SKM-1 (cell line): ENCODE data around the gene ANKRD11.
"Not testable (repeated sequence)": the region's sequence is repeated elsewhere in the genome, so short reads cannot be mapped to it uniquely, and the experiment has no call there.

Experiments
- DNase-seq: peaks from one replicate; lab custom pipeline; 2025; ENCODE audit not compliant: unreplicated experiment; lab: John Stamatoyannopoulos, UW

Gene ANKRD11

GRCh38 chr16:89453501-89454321, 36.6 kb downstream of the ANKRD11 start:
- no peak for DNase-seq

- no peak for DNase-seq
Observed at GRCh38 chr16:89452925-89453324, 37.4 kb downstream of the ANKRD11 start.

- no peak for DNase-seq
Observed at GRCh38 chr16:89452241-89452640, 38.1 kb downstream of the ANKRD11 start.

GRCh38 chr16:89450537-89450936, 39.8 kb downstream of the ANKRD11 start:
- no peak for DNase-seq

GRCh38 chr16:89449726-89450335, 40.5 kb downstream of the ANKRD11 start:
- no peak for DNase-seq

GRCh38 chr16:89448656-89449055, 41.7 kb downstream of the ANKRD11 start:
- no peak for DNase-seq

GRCh38 chr16:89446975-89447293, 43.4 kb downstream of the ANKRD11 start:
- DNase-seq: no peak

GRCh38 chr16:89446136-89446974, 44.0 kb downstream of the ANKRD11 start:
- no peak for DNase-seq

GRCh38 chr16:89445166-89445565, 45.2 kb downstream of the ANKRD11 start:
- no peak for DNase-seq

GRCh38 chr16:89444728-89445127, 45.6 kb downstream of the ANKRD11 start:
- no peak for DNase-seq

GRCh38 chr16:89444151-89444723, 46.1 kb downstream of the ANKRD11 start:
- no peak for DNase-seq

GRCh38 chr16:89443727-89444084, 46.7 kb downstream of the ANKRD11 start:
- no peak for DNase-seq

GRCh38 chr16:89442990-89443726, 47.2 kb downstream of the ANKRD11 start:
- DNase-seq: no peak

GRCh38 chr16:89442588-89442987, 47.8 kb downstream of the ANKRD11 start:
- DNase-seq: no peak

GRCh38 chr16:89439659-89440058, 50.7 kb downstream of the ANKRD11 start:
- DNase-seq: no peak

- no peak for DNase-seq
Observed at GRCh38 chr16:89437991-89438390, 52.4 kb downstream of the ANKRD11 start.

- DNase-seq: no peak
Observed at GRCh38 chr16:89437251-89437987, 52.9 kb downstream of the ANKRD11 start.

GRCh38 chr16:89436366-89436765, 54.0 kb downstream of the ANKRD11 start:
- no peak for DNase-seq

GRCh38 chr16:89435059-89435458, 55.3 kb downstream of the ANKRD11 start:
- not testable (repeated sequence) for DNase-seq

- DNase-seq: no peak
Observed at GRCh38 chr16:89434490-89434889, 55.9 kb downstream of the ANKRD11 start.
